GM12891 (cell line): ENCODE data around the gene IFI16.
"Not testable (repeated sequence)": the region's sequence is repeated elsewhere in the genome, so short reads cannot be mapped to it uniquely, and the experiment has no call there.

Source experiments
- POLR2A ChIP-seq: IDR thresholded peaks from 2 replicates; pipeline ENCODE4 v1.6.1; 2011; ENCODE audit warnings: low read depth, low read length, control low read depth
- POLR2AphosphoS5 ChIP-seq: IDR thresholded peaks from 2 replicates; pipeline ENCODE4 v1.6.1; 2011; ENCODE audit warnings: low read depth, low read length, control low read depth
- SPI1 ChIP-seq: IDR thresholded peaks from 2 replicates; pipeline ENCODE4 v1.6.1; 2011; ENCODE audit warnings: low read depth, low read length, control low read depth
- TAF1 ChIP-seq: IDR thresholded peaks from 2 replicates; pipeline ENCODE4 v1.6.1; 2011; ENCODE audit warnings: low read depth, low read length, control low read depth

- not testable (repeated sequence) for TF ChIP-seq POLR2AphosphoS5, POLR2A, TAF1, SPI1
Observed at GRCh38 chr1:159006210-159006807, 3.4 kb upstream of the IFI16 start.
